HL-60 (cell line): ENCODE measurements around the gene CCDC106.

Experiments
- DNase-seq, 2 experiments: peaks; one replicate each; pipeline ENCODE4 v3.0.0-alpha.2; 2010 to 2020; ENCODE audit warnings: low read depth in 1 of 2, low spot score in 1 of 2
- H3K27ac ChIP-seq: fragments of 250-450 bp; sonication (Bioruptor Pico); replicated peaks from 2 replicates; pipeline ENCODE4 v1.5.1; 2020; ENCODE audit warnings: mild to moderate bottlenecking, moderate library complexity
- H3K27me3 ChIP-seq: fragments of 250-450 bp; sonication (Bioruptor Pico); 2 replicates; pipeline ENCODE4 v1.5.1; 2021; ENCODE audit warnings: mild to moderate bottlenecking, moderate library complexity; ENCODE audit not compliant: insufficient read depth, poor library complexity, severe bottlenecking
- H3K4me3 ChIP-seq: replicated peaks from 2 replicates; pipeline ENCODE4 v1.5.1; 2011; ENCODE audit warnings: mild to moderate bottlenecking, control low read depth, low read length; ENCODE audit not compliant: insufficient read depth
- CTCF ChIP-seq: IDR thresholded peaks from one replicate; pipeline ENCODE4 v1.5.1; 2011; ENCODE audit warnings: low read length, control low read depth, inconsistent platforms; ENCODE audit not compliant: insufficient read depth
- GABPA ChIP-seq: IDR thresholded peaks from 2 replicates; pipeline ENCODE4 v1.6.1; 2012; ENCODE audit warnings: low read depth
- POLR2AphosphoS5 ChIP-seq: IDR thresholded peaks from 2 replicates; pipeline ENCODE4 v1.6.1; 2012; ENCODE audit warnings: low read depth
- SPI1 ChIP-seq: IDR thresholded peaks from 2 replicates; pipeline ENCODE4 v1.6.1; 2012; ENCODE audit warnings: low read depth, mild to moderate bottlenecking, borderline replicate concordance
- TF ChIP-seq, protein P1 (sequence below): IDR thresholded peaks from 2 replicates; pipeline ENCODE4 v1.6.1; 2012; ENCODE audit warnings: low read depth; ENCODE audit not compliant: insufficient replicate concordance

The CCDC106 gene

DNA sequence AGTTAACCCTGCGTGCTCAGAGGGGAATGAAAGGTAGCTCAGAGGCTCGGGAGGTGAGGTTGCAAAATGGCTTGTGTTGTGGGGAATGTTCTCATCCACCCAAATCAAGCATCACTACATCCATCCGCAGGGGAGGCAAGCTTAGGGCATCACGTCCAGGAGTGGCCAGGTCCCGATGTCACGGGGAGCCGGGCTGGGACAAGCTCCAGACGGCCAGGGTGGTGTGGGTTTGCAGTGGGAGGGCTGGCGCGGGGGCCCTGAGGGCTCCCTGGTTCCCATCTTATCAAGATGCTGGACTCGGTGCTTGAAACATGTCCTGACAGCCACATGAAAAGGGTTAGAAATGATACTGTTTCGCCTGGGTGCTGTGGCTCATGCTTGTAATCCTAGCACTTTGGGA, 52.8 kb downstream of the CCDC106 start:
- Histone ChIP-seq H3K4me3 (no peak overlapping the region), H3K27me3 (no peaks in the 10 kb centered on the region), H3K27ac (no peak overlapping the region)
- TF ChIP-seq POLR2AphosphoS5 (no peak), CTCF (no peak), GABPA (no peak), SPI1 (no peak)
- TF ChIP-seq, protein P1, sequence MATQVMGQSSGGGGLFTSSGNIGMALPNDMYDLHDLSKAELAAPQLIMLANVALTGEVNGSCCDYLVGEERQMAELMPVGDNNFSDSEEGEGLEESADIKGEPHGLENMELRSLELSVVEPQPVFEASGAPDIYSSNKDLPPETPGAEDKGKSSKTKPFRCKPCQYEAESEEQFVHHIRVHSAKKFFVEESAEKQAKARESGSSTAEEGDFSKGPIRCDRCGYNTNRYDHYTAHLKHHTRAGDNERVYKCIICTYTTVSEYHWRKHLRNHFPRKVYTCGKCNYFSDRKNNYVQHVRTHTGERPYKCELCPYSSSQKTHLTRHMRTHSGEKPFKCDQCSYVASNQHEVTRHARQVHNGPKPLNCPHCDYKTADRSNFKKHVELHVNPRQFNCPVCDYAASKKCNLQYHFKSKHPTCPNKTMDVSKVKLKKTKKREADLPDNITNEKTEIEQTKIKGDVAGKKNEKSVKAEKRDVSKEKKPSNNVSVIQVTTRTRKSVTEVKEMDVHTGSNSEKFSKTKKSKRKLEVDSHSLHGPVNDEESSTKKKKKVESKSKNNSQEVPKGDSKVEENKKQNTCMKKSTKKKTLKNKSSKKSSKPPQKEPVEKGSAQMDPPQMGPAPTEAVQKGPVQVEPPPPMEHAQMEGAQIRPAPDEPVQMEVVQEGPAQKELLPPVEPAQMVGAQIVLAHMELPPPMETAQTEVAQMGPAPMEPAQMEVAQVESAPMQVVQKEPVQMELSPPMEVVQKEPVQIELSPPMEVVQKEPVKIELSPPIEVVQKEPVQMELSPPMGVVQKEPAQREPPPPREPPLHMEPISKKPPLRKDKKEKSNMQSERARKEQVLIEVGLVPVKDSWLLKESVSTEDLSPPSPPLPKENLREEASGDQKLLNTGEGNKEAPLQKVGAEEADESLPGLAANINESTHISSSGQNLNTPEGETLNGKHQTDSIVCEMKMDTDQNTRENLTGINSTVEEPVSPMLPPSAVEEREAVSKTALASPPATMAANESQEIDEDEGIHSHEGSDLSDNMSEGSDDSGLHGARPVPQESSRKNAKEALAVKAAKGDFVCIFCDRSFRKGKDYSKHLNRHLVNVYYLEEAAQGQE, result no peak
- no peak for DNase-seq

- TF ChIP-seq POLR2AphosphoS5 (no peak), GABPA (no peak), SPI1 (no peak), CTCF (no peak)
- TF ChIP-seq, protein P1, result no peak
- no peaks in the 10 kb centered on the region for H3K27me3 ChIP-seq
- H3K4me3 ChIP-seq, result no peak overlapping the region
- DNase-seq, result no peak
- no peak overlapping the region for H3K27ac ChIP-seq
Measured at GRCh38 chr19:55702131-55702627, 54.2 kb downstream of the CCDC106 start.
